Hematopoietic multipotent progenitor cell (in vitro differentiated cells): ENCODE data around the gene PGF. TPM values are rescaled to one million over a fixed set of nuclear protein-coding genes. Genes with fewer than 3 reads are reported as not detected.

Source experiments
- DNase-seq, 3 donors: peaks; one replicate each; pipeline ENCODE4 v3.0.0-alpha.2; 2011 to 2015; ENCODE audit warnings: low read depth in 2 of 3, low spot score in 2 of 3
- total RNA-seq: library from RNA; depleted of rRNA; stranded (reverse); fragments of >200 nt; gene quantifications from one replicate; pipeline ENCODE4 v1.2.3, GENCODE V29; 2012

PGF gene
- total RNA-seq, 1 donor: under 0.01 TPM

DNA sequence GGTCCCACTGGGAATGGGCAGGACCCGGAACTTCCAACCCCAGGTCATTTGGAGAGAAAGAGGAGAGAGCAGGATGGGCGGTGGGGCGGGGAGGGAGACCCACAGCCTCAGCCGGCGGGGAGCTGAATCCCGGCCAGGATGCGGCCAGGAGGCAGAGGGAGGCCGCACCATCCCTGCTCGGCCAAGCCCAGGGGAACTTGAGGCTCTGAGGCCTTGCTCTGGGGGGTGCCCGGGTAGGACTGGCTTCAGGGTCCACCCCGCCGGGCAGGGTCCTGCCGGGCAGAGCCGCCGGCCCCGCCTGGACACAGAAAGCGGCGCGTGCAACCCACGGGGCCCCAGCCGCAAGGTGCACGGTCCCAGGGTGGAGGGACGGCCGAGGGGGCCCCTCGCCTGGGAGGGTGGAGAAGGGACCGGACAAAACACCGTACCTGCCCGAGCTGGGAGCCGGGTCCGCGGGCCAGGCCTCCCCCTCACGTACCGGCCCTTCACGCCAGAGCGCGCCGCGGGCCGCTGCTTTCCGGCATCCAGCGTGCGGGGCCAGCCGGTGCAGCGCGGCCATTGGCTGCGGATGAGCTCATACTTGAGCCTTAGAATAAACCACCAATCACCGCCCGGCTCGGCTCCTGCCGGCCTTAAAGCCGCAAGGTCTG, 32.5 kb downstream of the PGF start, which contains the start of gene RPS6KL1:
Gene RPS6KL1, minus strand, starts transcription at position 509 of the 650 bp plus-strand sequence. CDS start 1,719 bp downstream, outside the sequence.
- DNase-seq: peak in 2 of 3 donors; percentile 82 to 83

GRCh38 chr14:74921987-74922751, 33.2 kb downstream of the PGF start:
- DNase-seq: no peak

GRCh38 chr14:74921053-74921620, 34.3 kb downstream of the PGF start:
- no peak for DNase-seq

- no peak for DNase-seq
These were observed 35.1 kb downstream of the PGF start for GRCh38 chr14:74920281-74920680.

DNA sequence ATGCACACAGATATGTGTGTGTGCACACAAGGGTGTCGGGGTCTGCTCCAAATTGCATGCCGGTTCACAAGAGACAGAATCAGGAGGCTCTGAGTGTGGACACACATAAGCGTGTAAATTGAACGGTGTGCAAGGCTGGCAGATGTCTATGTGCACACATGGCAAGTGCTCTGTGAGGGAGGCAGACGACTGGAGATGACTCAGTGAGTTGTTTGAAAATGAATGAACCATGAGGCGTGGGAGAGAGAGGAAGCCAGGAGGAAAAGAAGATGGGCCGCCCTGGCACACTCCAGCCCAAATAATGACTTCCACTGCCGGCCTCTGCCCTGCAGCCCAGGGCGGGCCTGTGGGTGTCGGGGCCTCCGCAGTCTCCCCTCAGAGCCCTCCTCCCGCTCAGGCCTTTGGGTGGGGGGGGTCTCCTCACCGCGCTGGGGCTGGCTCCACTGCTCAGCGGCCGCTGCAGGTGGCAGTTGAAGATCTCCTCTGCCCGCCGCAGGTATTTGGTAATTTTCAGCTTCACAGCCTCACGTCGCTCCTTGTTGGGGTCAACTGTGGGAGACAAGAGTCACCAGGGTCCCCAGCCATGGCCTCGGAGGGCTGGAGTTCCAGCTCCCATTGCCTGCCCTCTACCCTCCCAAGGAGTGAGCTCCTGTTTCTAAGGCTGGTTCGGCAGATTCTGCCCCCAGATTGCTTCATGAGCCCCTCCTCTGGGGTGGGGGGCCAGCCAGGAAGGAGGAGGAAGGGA, 35.8 kb downstream of the PGF start:
- no peak for DNase-seq

DNA sequence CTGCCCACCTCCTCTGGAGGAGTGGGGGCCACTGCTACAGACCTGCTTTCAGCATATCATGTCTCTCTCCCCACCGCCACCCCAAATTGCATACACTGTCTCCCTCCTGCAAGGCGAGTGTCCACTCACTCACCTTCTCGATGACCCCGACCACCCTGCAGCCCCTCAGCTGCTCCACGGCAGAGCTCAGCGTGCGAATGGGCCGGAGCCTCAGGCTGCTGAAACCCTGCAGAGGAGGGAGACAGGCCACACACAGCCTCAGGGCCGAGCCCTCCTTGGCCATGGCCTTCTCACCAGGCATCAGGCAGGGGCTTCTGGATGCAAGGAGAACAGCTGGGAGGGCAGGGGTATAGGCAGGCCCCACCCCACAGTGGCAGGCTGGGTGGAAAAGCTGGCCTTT, 37.0 kb downstream of the PGF start:
- no peak for DNase-seq

DNA sequence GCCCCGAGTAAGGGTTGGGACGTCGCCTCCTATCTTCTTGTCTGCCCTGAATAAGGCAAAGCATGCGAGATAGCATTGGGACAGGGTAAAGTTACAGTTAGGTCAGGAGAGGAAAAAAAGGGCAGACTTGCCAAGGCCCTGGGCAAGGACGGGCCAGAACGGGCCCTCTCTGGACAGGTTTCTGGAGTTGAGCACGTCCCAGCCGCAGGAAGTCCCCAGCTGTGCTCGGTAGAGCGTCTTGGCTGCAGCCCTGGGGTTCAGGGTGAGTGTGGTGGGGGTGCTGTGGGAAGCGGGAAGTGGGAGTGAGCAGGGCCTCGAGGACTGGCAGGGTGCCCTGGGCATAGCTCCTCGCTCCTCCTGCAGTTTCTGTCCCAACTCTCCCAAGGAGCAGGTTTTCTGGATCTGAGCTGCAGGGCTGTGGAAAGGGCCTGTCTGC, 37.7 kb downstream of the PGF start:
- DNase-seq: no peak

DNA sequence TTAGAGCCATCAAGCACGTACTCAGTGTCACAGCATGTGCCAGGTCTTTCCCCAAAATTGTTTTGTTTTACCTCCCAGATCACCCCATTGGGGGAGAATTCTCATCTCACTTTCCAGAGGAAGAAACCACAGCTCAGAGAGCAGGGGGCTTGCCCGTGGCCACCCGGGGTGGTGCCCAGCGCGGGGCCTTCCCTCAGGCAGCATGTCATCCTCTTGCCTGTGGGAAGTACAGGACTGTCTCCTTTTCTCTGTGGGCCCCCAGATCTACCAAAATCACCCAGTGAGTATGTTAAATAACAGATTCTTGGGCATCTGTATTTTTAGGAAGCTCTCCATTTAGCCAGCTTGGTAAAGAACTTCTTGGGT, 38.2 kb downstream of the PGF start:
- no peak for DNase-seq

DNA sequence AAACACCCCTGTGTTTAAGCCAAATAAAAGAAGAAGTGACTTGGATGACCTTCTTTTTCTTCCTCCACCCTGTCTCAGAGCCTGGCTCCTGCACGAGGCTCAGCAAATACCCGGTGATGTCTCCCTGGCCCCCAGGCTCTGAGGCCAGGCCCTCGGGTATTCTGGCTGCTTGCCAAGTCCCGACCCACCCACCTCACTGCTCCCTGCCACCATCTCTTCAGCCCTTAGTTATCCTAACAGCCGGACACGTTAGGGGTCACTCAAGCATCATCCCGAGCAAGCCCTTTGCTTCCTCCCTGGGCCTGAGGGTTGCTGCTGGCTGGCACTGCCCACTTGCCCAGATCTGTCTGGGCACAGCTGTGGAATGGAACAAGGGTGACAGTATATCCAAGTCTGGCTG, 39.6 kb downstream of the PGF start:
- no peak for DNase-seq

- no peak for DNase-seq
These were observed 40.0 kb downstream of the PGF start for GRCh38 chr14:74915426-74915825.

GRCh38 chr14:74913986-74914573, 41.3 kb downstream of the PGF start:
- DNase-seq: peak in 2 of 3 donors; percentile 37 to 63

DNA sequence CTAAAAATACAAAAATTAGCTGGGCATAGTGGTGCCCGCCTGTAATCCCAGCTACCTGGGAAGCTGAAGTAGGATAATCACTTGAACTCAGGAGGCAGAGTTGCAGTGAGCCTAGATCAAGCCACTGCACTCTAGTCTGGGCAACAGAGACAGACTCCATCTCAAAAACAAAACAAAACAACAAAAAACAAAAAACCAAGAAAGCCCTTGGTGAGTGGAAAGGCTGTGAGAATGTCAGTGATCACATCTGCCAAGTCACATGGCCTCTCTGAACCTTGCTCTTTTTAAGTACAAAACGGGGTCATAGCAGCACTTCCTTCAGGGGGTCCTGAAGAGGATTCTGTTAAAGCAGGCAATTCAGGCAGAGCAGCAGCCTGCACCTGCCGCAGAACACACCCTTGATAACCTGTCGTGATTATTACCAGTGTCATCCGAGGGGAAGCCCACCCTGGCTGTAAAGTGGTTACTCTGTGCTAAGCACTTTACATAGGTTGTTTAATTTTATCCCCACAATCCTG, 41.9 kb downstream of the PGF start:
- no peak for DNase-seq

DNA sequence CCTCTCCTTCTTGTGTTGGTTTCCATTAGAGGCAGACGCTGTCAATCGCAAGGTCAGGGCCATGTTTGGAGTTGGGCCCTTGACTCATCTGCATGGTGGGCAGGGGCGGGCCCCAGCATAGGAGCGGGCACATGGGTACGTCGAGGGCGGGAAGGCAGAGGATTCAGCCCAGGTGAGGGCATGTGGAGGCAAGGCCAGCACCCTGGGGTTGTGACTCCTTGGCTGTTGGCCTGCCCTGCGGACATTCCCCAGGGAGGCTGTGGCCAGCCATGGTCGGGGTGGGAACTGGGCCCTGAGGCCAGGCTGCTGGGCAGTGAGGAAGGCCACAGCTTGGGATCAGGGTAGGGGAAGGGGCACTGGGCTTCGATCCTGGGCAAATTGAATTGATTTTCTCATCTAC, 42.6 kb downstream of the PGF start:
- DNase-seq: no peak

DNA sequence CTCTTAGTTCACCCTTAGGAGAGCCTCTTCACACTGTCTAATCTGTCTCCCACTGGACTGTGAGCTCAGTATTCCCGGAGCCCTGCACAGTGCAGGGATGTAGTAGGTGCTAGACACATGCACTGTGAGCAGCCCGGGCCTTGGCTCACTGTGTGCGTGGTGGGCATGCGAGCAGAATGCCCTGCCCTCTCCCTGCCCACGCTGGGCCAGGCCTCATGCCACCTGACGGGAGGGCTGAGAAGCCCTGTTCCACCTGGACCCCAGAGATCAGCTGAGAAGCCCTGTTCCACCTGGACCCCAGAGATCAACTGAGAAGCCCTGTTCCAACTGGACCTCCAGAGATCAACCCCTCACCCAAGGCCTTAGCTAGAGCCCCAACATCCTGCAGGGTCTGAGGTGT, 43.3 kb downstream of the PGF start:
- no peak for DNase-seq

- no peak for DNase-seq
These were observed 43.7 kb downstream of the PGF start for GRCh38 chr14:74911704-74912103.

DNA sequence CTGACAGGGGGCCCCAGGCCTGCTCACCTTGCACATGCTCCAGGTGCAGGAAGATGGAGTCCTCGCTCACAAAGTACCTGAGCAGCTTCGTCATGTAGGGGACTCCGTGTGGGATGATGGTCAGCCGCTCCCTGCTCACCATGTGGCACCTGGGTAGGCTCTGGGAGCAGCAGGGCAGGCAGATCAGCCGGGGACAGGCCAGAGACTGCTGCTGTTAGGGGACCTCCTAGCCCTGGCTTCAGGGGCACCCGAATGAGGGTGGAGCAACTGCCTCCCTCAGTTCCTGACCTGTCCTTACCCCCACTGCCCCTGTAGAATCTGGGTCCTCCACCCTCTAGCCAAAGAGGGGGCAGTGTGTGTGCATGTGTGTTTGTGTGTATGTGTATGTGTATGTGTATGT, 44.2 kb downstream of the PGF start:
- no peak for DNase-seq

- no peak for DNase-seq
These were observed 44.8 kb downstream of the PGF start for GRCh38 chr14:74910556-74910955.

GRCh38 chr14:74909911-74910310, 45.5 kb downstream of the PGF start:
- no peak for DNase-seq

GRCh38 chr14:74909501-74909900, 45.9 kb downstream of the PGF start:
- DNase-seq: no peak

DNA sequence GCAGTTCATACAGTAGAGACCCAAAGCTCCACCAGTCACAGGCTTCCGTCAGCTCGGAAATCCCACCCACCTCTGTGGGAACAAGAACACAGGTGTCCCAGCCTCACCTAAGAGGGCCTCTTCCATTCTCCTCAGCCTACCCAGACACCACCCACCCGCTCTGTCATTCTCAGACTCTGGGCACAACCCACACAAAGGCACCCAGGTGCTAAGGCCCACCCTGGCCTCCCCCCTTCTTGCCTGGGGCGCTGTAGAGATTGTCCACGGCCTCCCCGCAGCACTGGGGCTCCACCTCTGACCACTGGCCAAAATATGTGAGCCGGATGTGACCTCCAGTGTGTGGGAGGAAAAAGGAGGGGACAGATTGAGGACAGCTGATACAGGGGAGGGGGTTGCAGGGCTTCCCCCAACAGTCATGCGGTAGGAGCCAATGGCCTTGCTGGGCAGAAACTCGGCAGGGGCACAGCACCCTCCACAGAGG, 46.5 kb downstream of the PGF start:
- DNase-seq: no peak
